SK-N-MC (cell line): ENCODE results near the gene NR2F1-AS1.

Experiments used
- EZH2 ChIP-seq: fragments of 200-600 bp; sonication (generic); IDR thresholded peaks from one replicate; pipeline ENCODE4 v1.6.1; 2017; ENCODE audit warnings: antibody characterized with exemption
- POLR2AphosphoS5 ChIP-seq: IDR thresholded peaks from 2 replicates; pipeline ENCODE4 v1.6.1; 2012; ENCODE audit warnings: mild to moderate bottlenecking, low read depth, low read length, borderline replicate concordance

- TF ChIP-seq POLR2AphosphoS5, result no peak
- TF ChIP-seq EZH2, result no peak
Measured at GRCh38 chr5:93436083-93436482, 144.9 kb downstream of the NR2F1-AS1 start.
